Nephron (organoid): ENCODE results near the gene FOXO6.

ENCODE experiments used
- H3K27ac Mint-ChIP-seq, 3 experiments: 2 replicates each; pipeline ENCODE4 v1.8.0; 2020; ENCODE audit warnings: mixed read lengths in 3 of 3, mild to moderate bottlenecking in 2 of 3, moderate library complexity in 1 of 3
- H3K27me3 Mint-ChIP-seq: 2 replicates; pipeline ENCODE4 v1.8.0; 2021; ENCODE audit warnings: low read depth, mild to moderate bottlenecking, moderate library complexity, mixed read lengths
- H3K36me3 Mint-ChIP-seq: 2 replicates; pipeline ENCODE4 v1.8.0; 2020; ENCODE audit warnings: low read depth, mixed read lengths
- H3K4me1 Mint-ChIP-seq: 2 replicates; pipeline ENCODE4 v1.8.0; 2020; ENCODE audit warnings: mixed read lengths
- H3K4me3 Mint-ChIP-seq, 3 experiments: 2 replicates each; pipeline ENCODE4 v1.8.0; 2020; ENCODE audit warnings: mild to moderate bottlenecking in 3 of 3, mixed read lengths in 3 of 3, moderate library complexity in 2 of 3
- H3K9me3 Mint-ChIP-seq: 2 replicates; pipeline ENCODE4 v1.8.0; 2020; ENCODE audit warnings: mixed read lengths
- CTCF ChIP-seq, 3 experiments: fragments of 200-600 bp; sonication (generic); IDR thresholded peaks; one replicate each; pipeline ENCODE4 v1.5.0; 2021; ENCODE audit warnings: antibody characterized with exemption in 3 of 3; ENCODE audit not compliant: unreplicated experiment in 3 of 3

The FOXO6 gene

GRCh38 chr1:41369531-41369930, 8.3 kb downstream of the FOXO6 start:
- H3K4me1 Mint-ChIP-seq: peaks cover 85% of the 10 kb centered on the region
- peaks cover 26% of the 10 kb centered on the region for H3K27me3 Mint-ChIP-seq
- no peaks in the 10 kb centered on the region for H3K9me3 Mint-ChIP-seq

GRCh38 chr1:41370225-41370624, 9.0 kb downstream of the FOXO6 start:
- no peak for TF ChIP-seq CTCF (IDR thresholded peaks at IDR 0.05; ENCODE audit: unreplicated experiment in 3 of 3)
- Mint-ChIP-seq H3K27ac (peak overlapping the region in 1 of 3 experiments; percentile 68), H3K9me3 (no peaks in the 10 kb centered on the region), H3K4me1 (peaks cover 82% of the 10 kb centered on the region), H3K27me3 (peaks cover 26% of the 10 kb centered on the region), H3K36me3 (no peaks in the 10 kb centered on the region), H3K4me3 (no peak overlapping the region)

More at GRCh38 chr1:41369531-41369930, 8.3 kb downstream of the FOXO6 start:
- H3K4me3 Mint-ChIP-seq: peak overlapping the region in 1 of 3 experiments; percentile 27
- peak overlapping the region in 2 of 3 experiments; percentile 52 to 59 for H3K27ac Mint-ChIP-seq
- TF ChIP-seq CTCF (IDR thresholded peaks at IDR 0.05; ENCODE audit: unreplicated experiment in 3 of 3): no peak
- H3K36me3 Mint-ChIP-seq: no peaks in the 10 kb centered on the region

- peaks cover 81% of the 10 kb centered on the region for H3K4me1 Mint-ChIP-seq
- no peaks in the 10 kb centered on the region for H3K9me3 Mint-ChIP-seq
- peaks cover 29% of the 10 kb centered on the region for H3K27me3 Mint-ChIP-seq
- no peak for TF ChIP-seq CTCF (IDR thresholded peaks at IDR 0.05; ENCODE audit: unreplicated experiment in 3 of 3)
- peak overlapping the region in 2 of 3 experiments; percentile 12 to 61 for H3K4me3 Mint-ChIP-seq
- peaks cover 4% of the 10 kb centered on the region for H3K36me3 Mint-ChIP-seq
- peak overlapping the region; percentile 20 to 68 (median 55) for H3K27ac Mint-ChIP-seq
Observed at GRCh38 chr1:41370756-41371420, 9.7 kb downstream of the FOXO6 start.

GRCh38 chr1:41371630-41372599, 10.7 kb downstream of the FOXO6 start:
- peak overlapping the region; percentile 17 to 60 (median 27) for H3K4me3 Mint-ChIP-seq
- H3K36me3 Mint-ChIP-seq: peaks cover 5% of the 10 kb centered on the region
- peaks cover 31% of the 10 kb centered on the region for H3K27me3 Mint-ChIP-seq
- no peaks in the 10 kb centered on the region for H3K9me3 Mint-ChIP-seq
- peaks cover 89% of the 10 kb centered on the region for H3K4me1 Mint-ChIP-seq
- peak overlapping the region; percentile 55 to 79 (median 60) for H3K27ac Mint-ChIP-seq
- no peak for TF ChIP-seq CTCF (IDR thresholded peaks at IDR 0.05; ENCODE audit: unreplicated experiment in 3 of 3)

GRCh38 chr1:41372600-41372993, 11.4 kb downstream of the FOXO6 start:
- Mint-ChIP-seq H3K9me3 (no peaks in the 10 kb centered on the region), H3K4me1 (peaks cover 86% of the 10 kb centered on the region), H3K27me3 (peaks cover 31% of the 10 kb centered on the region), H3K27ac (peak overlapping the region in 1 of 3 experiments; percentile 79), H3K4me3 (no peak overlapping the region), H3K36me3 (peaks cover 5% of the 10 kb centered on the region)
- no peak for TF ChIP-seq CTCF (IDR thresholded peaks at IDR 0.05; ENCODE audit: unreplicated experiment in 3 of 3)
